Astrocyte (in vitro differentiated cells and primary cell): ENCODE results near the gene PCNP. TPM values are rescaled to one million over a fixed set of nuclear protein-coding genes. Genes with fewer than 3 reads are reported as not detected.
"Not testable (repeated sequence)": the region's sequence is repeated elsewhere in the genome, so short reads cannot be mapped to it uniquely, and the experiment has no call there.

ENCODE experiments used
- DNase-seq: peaks from one replicate; pipeline ENCODE4 v3.0.0-alpha.2; 2010; ENCODE audit warnings: low read depth
- FAIRE-seq: peaks from 2 replicates; lab custom pipeline; 2011; peaks lifted over from hg19 to GRCh38; lab: Jason Lieb, UNC
- H2AFZ ChIP-seq: 2 replicates; pipeline ENCODE4 v1.6.0; 2012; ENCODE audit warnings: low read depth, low read length, inconsistent platforms
- H3K27ac ChIP-seq: 2 replicates; pipeline ENCODE4 v1.5.1; 2011; ENCODE audit warnings: low read depth, low read length, inconsistent platforms
- H3K27me3 ChIP-seq: 2 replicates; pipeline ENCODE4 v1.6.0; 2011; ENCODE audit warnings: low read length, inconsistent platforms; ENCODE audit not compliant: insufficient read depth
- H3K36me3 ChIP-seq: 2 replicates; pipeline ENCODE4 v1.5.1; 2011; ENCODE audit warnings: low read length, inconsistent platforms; ENCODE audit not compliant: insufficient read depth
- H3K4me1 ChIP-seq: 2 replicates; pipeline ENCODE4 v1.5.1; 2011; ENCODE audit warnings: low read length, inconsistent platforms; ENCODE audit not compliant: insufficient read depth
- H3K4me2 ChIP-seq: 2 replicates; pipeline ENCODE4 v1.6.0; 2012; ENCODE audit warnings: low read length, inconsistent platforms
- H3K4me3 ChIP-seq: 2 replicates; pipeline ENCODE4 v1.5.1; 2011; ENCODE audit warnings: low read depth, mild to moderate bottlenecking, low read length, inconsistent platforms; ENCODE audit not compliant: insufficient read depth
- H3K79me2 ChIP-seq: 2 replicates; pipeline ENCODE4 v1.6.0; 2012; ENCODE audit warnings: mild to moderate bottlenecking, low read length, inconsistent platforms; ENCODE audit not compliant: insufficient read depth
- H3K9ac ChIP-seq: 2 replicates; pipeline ENCODE4 v1.6.0; 2012; ENCODE audit warnings: mild to moderate bottlenecking, low read length, inconsistent platforms
- H3K9me3 ChIP-seq: 2 replicates; pipeline ENCODE4 v1.5.1; 2012; ENCODE audit warnings: low read depth, mild to moderate bottlenecking, low read length, inconsistent platforms; ENCODE audit not compliant: insufficient read depth
- H4K20me1 ChIP-seq: 2 replicates; pipeline ENCODE4 v1.6.0; 2012; ENCODE audit warnings: low read length, inconsistent platforms; ENCODE audit not compliant: insufficient read depth
- H3K27ac Mint-ChIP-seq: one replicate; pipeline ENCODE4 v1.8.0; 2021; ENCODE audit warnings: mild to moderate bottlenecking, mixed read lengths; ENCODE audit not compliant: unreplicated experiment
- H3K27me3 Mint-ChIP-seq: one replicate; pipeline ENCODE4 v1.8.0; 2021; ENCODE audit warnings: low read depth, mixed read lengths; ENCODE audit not compliant: unreplicated experiment
- H3K36me3 Mint-ChIP-seq: one replicate; pipeline ENCODE4 v1.8.0; 2021; ENCODE audit warnings: low read depth, mixed read lengths; ENCODE audit not compliant: unreplicated experiment
- H3K4me1 Mint-ChIP-seq: one replicate; pipeline ENCODE4 v1.8.0; 2021; ENCODE audit warnings: low read depth, mixed read lengths; ENCODE audit not compliant: unreplicated experiment
- H3K4me3 Mint-ChIP-seq: one replicate; pipeline ENCODE4 v1.8.0; 2021; ENCODE audit warnings: mild to moderate bottlenecking, moderate library complexity, mixed read lengths; ENCODE audit not compliant: unreplicated experiment
- H3K9me3 Mint-ChIP-seq: one replicate; pipeline ENCODE4 v1.8.0; 2021; ENCODE audit warnings: mild to moderate bottlenecking, mixed read lengths; ENCODE audit not compliant: unreplicated experiment
- CTCF ChIP-seq: IDR thresholded peaks from 2 replicates; pipeline ENCODE4 v1.5.1; 2011; ENCODE audit warnings: low read depth, mild to moderate bottlenecking, inconsistent platforms, low read length, moderate library complexity; ENCODE audit not compliant: insufficient read depth
- EZH2 ChIP-seq: IDR thresholded peaks from 2 replicates; pipeline ENCODE4 v1.6.1; 2012; ENCODE audit warnings: mild to moderate bottlenecking, low read length, inconsistent platforms; ENCODE audit not compliant: insufficient read depth
- total RNA-seq: library from RNA; stranded (reverse); gene quantifications from 2 replicates; pipeline ENCODE4 v1.2.1, GENCODE V29; 2021

PCNP gene
- total RNA-seq, 1 donor from 2014 or later: 151 TPM

- no peak overlapping the region for H3K27ac ChIP-seq
- no peaks in the 10 kb centered on the region for H3K36me3 ChIP-seq
- no peaks in the 10 kb centered on the region for H3K27me3 Mint-ChIP-seq
- H3K79me2 ChIP-seq: no peaks in the 10 kb centered on the region
- no peak overlapping the region for H3K4me3 Mint-ChIP-seq
- no peak overlapping the region for H3K27ac Mint-ChIP-seq
- no peaks in the 10 kb centered on the region for H3K4me1 ChIP-seq
- DNase-seq (no peak), FAIRE-seq (no peak)
- H4K20me1 ChIP-seq: no peaks in the 10 kb centered on the region
- H3K27me3 ChIP-seq: no peaks in the 10 kb centered on the region
- H3K4me2 ChIP-seq: no peak overlapping the region
- no peak overlapping the region for H2AFZ ChIP-seq
- no peaks in the 10 kb centered on the region for H3K9me3 Mint-ChIP-seq
- no peak overlapping the region for H3K9ac ChIP-seq
- H3K4me3 ChIP-seq: no peak overlapping the region
- H3K36me3 Mint-ChIP-seq: no peaks in the 10 kb centered on the region
- TF ChIP-seq EZH2: no peak
- TF ChIP-seq CTCF: no peak
- H3K4me1 Mint-ChIP-seq: no peaks in the 10 kb centered on the region
- H3K9me3 ChIP-seq: no peaks in the 10 kb centered on the region
Observed at GRCh38 chr3:101611023-101611422, 37.0 kb downstream of the PCNP start.

- H3K4me2 ChIP-seq, H3K9me3 ChIP-seq, H3K4me1 ChIP-seq, H3K4me3 Mint-ChIP-seq, H2AFZ ChIP-seq, H3K27ac ChIP-seq, H3K9me3 Mint-ChIP-seq, H3K4me1 Mint-ChIP-seq, H3K36me3 ChIP-seq, H3K36me3 Mint-ChIP-seq, H3K27ac Mint-ChIP-seq, H3K4me3 ChIP-seq, H3K9ac ChIP-seq, FAIRE-seq, H3K27me3 ChIP-seq, H3K27me3 Mint-ChIP-seq, H4K20me1 ChIP-seq, H3K79me2 ChIP-seq, DNase-seq: not testable (repeated sequence)
Observed at GRCh38 chr3:101613014-101613413, 39.0 kb downstream of the PCNP start.

GRCh38 chr3:101615525-101615924 is 41.5 kb downstream of the PCNP start:
- no peaks in the 10 kb centered on the region for H3K9me3 ChIP-seq
- H4K20me1 ChIP-seq: no peaks in the 10 kb centered on the region
- no peak for FAIRE-seq
- TF ChIP-seq EZH2: no peak
- no peak for TF ChIP-seq CTCF
- H3K36me3 ChIP-seq: no peaks in the 10 kb centered on the region
- H3K4me1 Mint-ChIP-seq: no peaks in the 10 kb centered on the region
- peaks cover 4% of the 10 kb centered on the region for H3K36me3 Mint-ChIP-seq
- no peak overlapping the region for H3K4me3 ChIP-seq
- H3K27me3 ChIP-seq: no peaks in the 10 kb centered on the region
- H2AFZ ChIP-seq: no peak overlapping the region
- DNase-seq: no peak
- H3K4me3 Mint-ChIP-seq: no peak overlapping the region
- no peaks in the 10 kb centered on the region for H3K79me2 ChIP-seq
- no peaks in the 10 kb centered on the region for H3K4me1 ChIP-seq
- H3K27me3 Mint-ChIP-seq: no peaks in the 10 kb centered on the region
- H3K27ac ChIP-seq: no peak overlapping the region
- H3K4me2 ChIP-seq: no peak overlapping the region
- H3K9me3 Mint-ChIP-seq: peaks cover 4% of the 10 kb centered on the region
- no peak overlapping the region for H3K9ac ChIP-seq
- no peak overlapping the region for H3K27ac Mint-ChIP-seq
